SK-N-SH (cell line): ENCODE data around the gene VSIG10L2. TPM values are rescaled to one million over a fixed set of nuclear protein-coding genes. Genes with fewer than 3 reads are reported as not detected.

ENCODE experiments used
- CTCF ChIA-PET: fragments of 300-600, 350-600 bp; formaldehyde crosslinking; extraction: SDS; loops from one replicate; lab custom pipeline; 2021; lab: Yijun Ruan, JAX
- POLR2A ChIA-PET: fragments of 350-600 bp; sonication (Branson Sonifier 250); formaldehyde crosslinking; extraction: SDS; loops from one replicate; lab custom pipeline; 2020; ENCODE audit warnings: antibody characterized with exemption, inconsistent platforms; lab: Yijun Ruan, JAX
- DNase-seq: peaks from one replicate; pipeline ENCODE4 v3.0.0; 2012
- H2AFZ ChIP-seq: fragments of 200-600 bp; sonication (generic); 2 replicates; pipeline ENCODE4 v1.8.1; 2016; ENCODE audit warnings: antibody characterized with exemption, mild to moderate bottlenecking, low read depth
- H3F3A ChIP-seq: fragments of 200-600 bp; sonication (generic); replicated peaks from 2 replicates; pipeline ENCODE3; 2016; ENCODE audit warnings: antibody characterized with exemption, mild to moderate bottlenecking; ENCODE audit not compliant: insufficient read depth
- H3K27ac ChIP-seq, 2 experiments: fragments of 200-500 bp in 1 of 2; fragments of 200-600 bp in 1 of 2; sonication (Bioruptor generic) in 1 of 2; sonication (generic), shearing (Covaris generic) in 1 of 2; 2 replicates each; pipeline versions ENCODE4 v1.5.1 to v1.6.1; 2014 to 2016; ENCODE audit warnings: low read depth in 2 of 2, inconsistent platforms in 1 of 2, low read length in 1 of 2, mild to moderate bottlenecking in 1 of 2, mixed read lengths in 1 of 2
- H3K27me3 ChIP-seq: fragments of 200-600 bp; sonication (generic), shearing (Covaris generic); 2 replicates; pipeline ENCODE4 v1.6.1; 2016; ENCODE audit warnings: mixed run types; ENCODE audit not compliant: insufficient read depth
- H3K36me3 ChIP-seq, 2 experiments: fragments of 200-500 bp in 1 of 2; fragments of 200-600 bp in 1 of 2; sonication (Bioruptor generic) in 1 of 2; sonication (generic) in 1 of 2; replicated peaks in 1 of 2; 2 replicates each; pipeline versions ENCODE3 to v1.5.1; 2014 to 2016; ENCODE audit warnings: low read length in 1 of 2, mild to moderate bottlenecking in 1 of 2; ENCODE audit not compliant: insufficient read depth in 2 of 2, control insufficient read depth in 1 of 2
- H3K4me1 ChIP-seq, 2 experiments: fragments of 200-500 bp in 1 of 2; fragments of 200-600 bp in 1 of 2; sonication (Bioruptor generic) in 1 of 2; sonication (generic), shearing (Covaris generic) in 1 of 2; 2 replicates each; pipeline versions ENCODE4 v1.5.1 to v1.6.1; 2014 to 2016; ENCODE audit warnings: low read depth in 1 of 2, low read length in 1 of 2, mixed run types in 1 of 2; ENCODE audit not compliant: insufficient read depth in 2 of 2, control insufficient read depth in 1 of 2
- H3K4me2 ChIP-seq: fragments of 200-600 bp; sonication (generic), shearing (Covaris generic); 2 replicates; pipeline ENCODE4 v1.6.1; 2017; ENCODE audit warnings: mixed run types
- H3K4me3 ChIP-seq, 2 experiments: fragments of 200-500 bp in 1 of 2; fragments of 200-600 bp in 1 of 2; sonication (Bioruptor generic) in 1 of 2; sonication (generic), shearing (Covaris generic) in 1 of 2; 2 replicates each; pipeline versions ENCODE4 v1.5.1 to v1.8.1; 2014 to 2016; ENCODE audit warnings: low read depth in 2 of 2, inconsistent platforms in 1 of 2, low read length in 1 of 2, mild to moderate bottlenecking in 1 of 2, mixed read lengths in 1 of 2, moderate library complexity in 1 of 2
- H3K79me2 ChIP-seq: fragments of 200-600 bp; sonication (generic); 2 replicates; pipeline ENCODE4 v1.8.1; 2017; ENCODE audit warnings: mild to moderate bottlenecking; ENCODE audit not compliant: insufficient read depth
- H3K9ac ChIP-seq: fragments of 200-600 bp; sonication (generic); 2 replicates; pipeline ENCODE4 v1.6.1; 2017; ENCODE audit warnings: mixed run types
- H3K9me2 ChIP-seq: fragments of 200-600 bp; sonication (generic); 2 replicates; pipeline ENCODE4 v1.6.1; 2017; ENCODE audit warnings: mixed run types
- H3K9me3 ChIP-seq: fragments of 200-600 bp; sonication (generic); 2 replicates; pipeline ENCODE4 v1.6.1; 2017; ENCODE audit warnings: mixed run types, mild to moderate bottlenecking, moderate library complexity
- H4K20me1 ChIP-seq: fragments of 200-600 bp; sonication (generic); 2 replicates; pipeline ENCODE4 v1.6.1; 2017; ENCODE audit warnings: mild to moderate bottlenecking, mixed run types; ENCODE audit not compliant: insufficient read depth
- CHD2 ChIP-seq: fragments of 150-350 bp; IDR thresholded peaks from 2 replicates; pipeline ENCODE4 v1.6.1; 2018; ENCODE audit warnings: low read length; ENCODE audit not compliant: partially characterized antibody
- CTCF ChIP-seq: fragments of 200-600 bp; sonication (generic); IDR thresholded peaks from 2 replicates; pipeline ENCODE4 v1.6.1; 2017; ENCODE audit warnings: antibody characterized with exemption, mild to moderate bottlenecking, moderate library complexity
- ELF1 ChIP-seq: IDR thresholded peaks from 2 replicates; pipeline ENCODE4 v1.4.0; 2012
- EP300 ChIP-seq, 2 experiments: IDR thresholded peaks; 2 replicates each; pipeline versions ENCODE4 v1.4.0 to v1.6.1; 2012; ENCODE audit warnings: borderline replicate concordance in 1 of 2, low read depth in 1 of 2, low read length in 1 of 2
- FOXM1 ChIP-seq: IDR thresholded peaks from 2 replicates; pipeline ENCODE4 v1.4.0; 2012; ENCODE audit warnings: low read depth, mild to moderate bottlenecking
- GATA2 ChIP-seq: sonication (generic); formaldehyde crosslinking; IDR thresholded peaks from 2 replicates; pipeline ENCODE4 v1.5.0; 2020; ENCODE audit warnings: mild to moderate bottlenecking, missing genetic modification reagents
- JUND ChIP-seq: IDR thresholded peaks from 2 replicates; pipeline ENCODE4 v1.4.0; 2012
- MXI1 ChIP-seq: IDR thresholded peaks from 2 replicates; pipeline ENCODE4 v1.6.1; 2012; ENCODE audit warnings: mild to moderate bottlenecking, low read depth, low read length, improper control_type of control experiment
- RAD21 ChIP-seq: IDR thresholded peaks from 2 replicates; pipeline ENCODE4 v1.6.1; 2012; ENCODE audit warnings: mild to moderate bottlenecking, low read length
- SMC3 ChIP-seq: IDR thresholded peaks from 2 replicates; pipeline ENCODE4 v1.6.1; 2012; ENCODE audit warnings: low read depth, low read length, improper control_type of control experiment
- TAF1 ChIP-seq: IDR thresholded peaks from 2 replicates; pipeline ENCODE4 v1.6.1; 2012; ENCODE audit warnings: low read depth, mild to moderate bottlenecking, low read length, moderate library complexity, borderline replicate concordance
- YY1 ChIP-seq: IDR thresholded peaks from 2 replicates; pipeline ENCODE4 v1.4.0; 2012; ENCODE audit warnings: low read depth, mild to moderate bottlenecking
- WGBS: methylation state at CpG from one replicate; pipeline ENCODE4 v1.1.6; 2017; ENCODE audit warnings: low lambda C conversion rate; 5-methylcytosine and 5-hydroxymethylcytosine counted together
- polyA plus RNA-seq, 3 experiments: library from polyadenylated mRNA; depleted of rRNA; stranded (reverse); fragments of >200 nt; gene quantifications; 2 replicates each; pipeline ENCODE4 v1.2.3, GENCODE V29; 2012
- TF ChIP-seq, protein P1 (sequence below): IDR thresholded peaks from 2 replicates; pipeline ENCODE4 v1.4.0; 2012; ENCODE audit warnings: low read depth
- TF ChIP-seq, protein P2 (sequence below): fragments of 150-350 bp; IDR thresholded peaks from 2 replicates; pipeline ENCODE4 v1.6.1; 2016; ENCODE audit warnings: mild to moderate bottlenecking, low read depth, low read length
- TF ChIP-seq, protein P3 (sequence below): IDR thresholded peaks from 2 replicates; pipeline ENCODE4; 2012

The VSIG10L2 gene
- polyA plus RNA-seq, 1 of the 3 experiments (the other 2 are of a cell fraction) = 0.02 TPM

GRCh38 chr11:125923012-125923579, 22.7 kb upstream of the VSIG10L2 start:
- peak; percentile 74 for DNase-seq
- Histone ChIP-seq H2AFZ (no peak overlapping the region), H3K4me2 (no peak overlapping the region), H3K79me2 (no peaks in the 10 kb centered on the region), H3K36me3 (no peaks in the 10 kb centered on the region), H3K9me2 (no peaks in the 10 kb centered on the region), H4K20me1 (no peaks in the 10 kb centered on the region), H3K9me3 (no peaks in the 10 kb centered on the region), H3K4me1 (peaks cover 0 to 26% of the 10 kb centered on the region in 2 experiments; a peak in 1 of 4 replicates), H3F3A (no peaks in the 10 kb centered on the region), H3K27ac (no peak overlapping the region), H3K27me3 (peaks cover 38% of the 10 kb centered on the region; the same call in 1 of the 2 replicates), H3K4me3 (no peak overlapping the region; a peak in 1 of 4 replicates), H3K9ac (no peak overlapping the region)
- peak; percentile 19 for TF ChIP-seq CHD2
- peak; percentile 90 for TF ChIP-seq CTCF
- TF ChIP-seq, protein P1, sequence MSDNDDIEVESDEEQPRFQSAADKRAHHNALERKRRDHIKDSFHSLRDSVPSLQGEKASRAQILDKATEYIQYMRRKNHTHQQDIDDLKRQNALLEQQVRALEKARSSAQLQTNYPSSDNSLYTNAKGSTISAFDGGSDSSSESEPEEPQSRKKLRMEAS = no peak
- TF ChIP-seq, protein P2, sequence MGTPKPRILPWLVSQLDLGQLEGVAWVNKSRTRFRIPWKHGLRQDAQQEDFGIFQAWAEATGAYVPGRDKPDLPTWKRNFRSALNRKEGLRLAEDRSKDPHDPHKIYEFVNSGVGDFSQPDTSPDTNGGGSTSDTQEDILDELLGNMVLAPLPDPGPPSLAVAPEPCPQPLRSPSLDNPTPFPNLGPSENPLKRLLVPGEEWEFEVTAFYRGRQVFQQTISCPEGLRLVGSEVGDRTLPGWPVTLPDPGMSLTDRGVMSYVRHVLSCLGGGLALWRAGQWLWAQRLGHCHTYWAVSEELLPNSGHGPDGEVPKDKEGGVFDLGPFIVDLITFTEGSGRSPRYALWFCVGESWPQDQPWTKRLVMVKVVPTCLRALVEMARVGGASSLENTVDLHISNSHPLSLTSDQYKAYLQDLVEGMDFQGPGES = no peak
- no peak for TF ChIP-seq JUND
- TF ChIP-seq EP300 (IDR thresholded peaks at IDR 0.05; ENCODE audit: borderline replicate concordance in 1 of 2, low read depth in 1 of 2, low read length in 1 of 2) = no peak
- TF ChIP-seq MXI1 = no peak
- TF ChIP-seq RAD21 = peak; percentile 98
- no peak for TF ChIP-seq TAF1
- TF ChIP-seq SMC3 = peak; percentile 96
- TF ChIP-seq ELF1 = no peak
- TF ChIP-seq, protein P3, sequence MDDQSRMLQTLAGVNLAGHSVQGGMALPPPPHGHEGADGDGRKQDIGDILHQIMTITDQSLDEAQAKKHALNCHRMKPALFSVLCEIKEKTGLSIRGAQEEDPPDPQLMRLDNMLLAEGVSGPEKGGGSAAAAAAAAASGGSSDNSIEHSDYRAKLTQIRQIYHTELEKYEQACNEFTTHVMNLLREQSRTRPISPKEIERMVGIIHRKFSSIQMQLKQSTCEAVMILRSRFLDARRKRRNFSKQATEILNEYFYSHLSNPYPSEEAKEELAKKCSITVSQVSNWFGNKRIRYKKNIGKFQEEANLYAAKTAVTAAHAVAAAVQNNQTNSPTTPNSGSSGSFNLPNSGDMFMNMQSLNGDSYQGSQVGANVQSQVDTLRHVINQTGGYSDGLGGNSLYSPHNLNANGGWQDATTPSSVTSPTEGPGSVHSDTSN = no peak
- TF ChIP-seq FOXM1 = no peak
- 0 out of 2 replicates have a peak, but pooled peaks have one; percentile 12 for TF ChIP-seq GATA2 (CRISPR knock-in tag)
- no peak for TF ChIP-seq YY1
- ChIA-PET POLR2A (interaction anchor here (1.5 kb wide), 1 partner anchor 139 kb away, joined by 5 read pairs; no protein-coding TSS in a partner anchor), CTCF (interaction anchor here (0.6 to 5.3 kb wide), 31 partner anchors 9 to 387 kb away, joined by 3 to 63 read pairs (median 4); partner anchors contain the start of gene CDON)
- WGBS = 2% methylated on average over 8 of the region's 8 CpGs
